HG03460 (cell line): ENCODE results near the gene STT3A.
"Not testable (repeated sequence)": the region's sequence is repeated elsewhere in the genome, so short reads cannot be mapped to it uniquely, and the experiment has no call there.

Experiments
- ATAC-seq: cut with Tn5 transposase; IDR thresholded peaks from one replicate; pipeline ENCODE4 v1.9.1; 2021; ENCODE audit not compliant: unreplicated experiment

The STT3A gene

DNA sequence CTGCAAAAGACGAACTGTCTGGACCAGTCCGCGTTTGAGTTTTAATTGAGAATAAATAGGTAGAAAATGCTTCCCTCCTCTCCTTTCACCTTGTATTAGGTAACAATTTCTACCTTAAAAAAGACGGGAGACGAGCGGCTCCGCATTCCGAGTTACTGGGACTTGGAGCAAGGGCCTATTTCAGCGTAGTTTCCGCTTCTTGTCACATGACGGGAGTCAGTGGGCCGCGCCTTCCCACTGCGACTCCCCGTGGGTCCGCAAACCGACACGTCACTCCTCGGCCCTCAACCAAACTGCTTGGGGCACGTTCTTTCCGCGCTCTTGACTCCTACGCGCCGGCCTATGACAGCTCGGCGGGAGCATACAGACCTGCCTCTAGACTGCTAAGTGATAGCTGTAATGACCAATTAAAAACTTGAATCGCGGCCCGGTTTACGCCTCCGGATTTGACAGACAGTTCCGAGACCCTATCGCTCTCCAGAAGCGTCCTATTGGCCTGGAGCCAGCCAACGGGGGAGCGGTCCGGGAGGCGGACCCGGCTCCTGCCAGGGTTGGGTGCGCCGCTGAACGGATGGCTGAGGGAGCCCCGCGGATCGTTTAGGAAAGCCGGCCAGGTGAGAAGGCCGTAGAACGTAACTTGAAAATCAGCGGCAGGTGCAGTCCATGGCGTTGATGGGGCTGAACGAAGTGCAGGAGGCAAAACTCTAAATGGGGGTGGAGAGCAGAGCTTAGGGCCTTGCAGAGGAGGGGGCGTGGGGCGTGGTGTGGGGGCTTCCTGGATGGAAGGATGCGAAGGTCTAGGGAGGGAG is at the start of gene STT3A:
STT3A (plus strand) TSS at position 548 of the 809 bp plus-strand sequence. CDS start 3,064 bp downstream, outside the sequence.
- ATAC-seq: peak; percentile 97

DNA sequence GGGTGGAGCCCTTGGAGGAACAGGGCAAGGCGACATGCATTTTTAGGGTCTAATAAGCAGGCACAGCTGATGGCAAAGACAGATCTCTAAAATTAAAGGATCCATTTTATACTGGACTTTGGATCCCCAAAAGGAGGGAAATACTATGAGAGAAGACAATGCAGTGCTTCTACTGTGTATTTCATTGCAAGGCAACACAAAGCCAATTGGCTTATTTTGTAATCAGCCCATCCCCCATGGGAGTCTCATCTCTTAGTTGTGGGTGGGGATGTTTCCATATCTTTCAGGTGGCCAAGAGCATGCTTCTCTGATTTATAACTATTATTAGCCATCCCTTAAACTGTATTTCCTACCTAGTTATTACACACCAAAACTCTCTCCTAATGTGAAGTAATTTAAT is 41.9 kb upstream of the STT3A start:
- no peak for ATAC-seq

DNA sequence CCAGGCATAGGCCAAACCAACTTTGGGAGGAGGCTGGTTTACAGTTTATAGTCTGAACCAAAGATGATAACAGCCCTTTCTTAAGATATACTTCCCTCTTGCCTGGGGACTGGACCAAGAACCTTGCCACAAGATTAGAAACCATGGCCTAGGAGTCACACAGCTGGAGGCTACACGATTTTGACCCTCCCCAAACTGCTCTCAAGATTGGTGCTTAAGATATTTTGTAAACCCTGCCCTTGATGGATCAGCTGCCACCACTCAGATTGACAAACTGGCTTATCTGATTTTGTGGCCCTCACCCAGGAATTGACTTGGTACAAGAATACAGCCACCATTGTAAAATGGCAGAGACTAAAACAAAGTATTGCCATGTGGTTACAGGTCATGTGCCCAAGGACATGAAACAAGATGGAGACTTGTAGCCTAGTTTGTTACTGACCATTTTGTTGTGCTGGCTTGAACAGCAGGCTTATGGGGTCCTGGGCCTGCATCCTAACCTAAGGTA is 40.8 kb upstream of the STT3A start:
- ATAC-seq: no peak

DNA sequence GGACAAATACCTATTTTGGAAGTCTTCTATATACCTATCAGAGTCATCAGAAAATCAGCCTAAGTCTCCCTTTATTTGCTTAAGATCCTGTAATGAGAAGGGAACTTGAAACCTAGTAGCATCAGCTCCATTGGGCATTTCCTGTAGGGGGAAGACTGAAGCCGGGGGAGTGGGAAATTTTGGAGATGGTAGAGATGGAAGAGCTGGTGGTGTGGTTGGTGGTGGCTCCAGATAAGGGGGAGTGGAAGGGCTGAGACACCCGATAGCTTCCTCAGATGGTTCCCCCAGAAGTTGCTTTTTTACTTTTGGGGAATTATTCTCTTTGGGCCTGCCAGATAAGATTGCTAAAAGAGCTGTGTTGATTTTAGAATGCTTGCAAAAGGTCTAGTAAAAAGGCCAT is 39.7 kb upstream of the STT3A start:
- no peak for ATAC-seq

DNA sequence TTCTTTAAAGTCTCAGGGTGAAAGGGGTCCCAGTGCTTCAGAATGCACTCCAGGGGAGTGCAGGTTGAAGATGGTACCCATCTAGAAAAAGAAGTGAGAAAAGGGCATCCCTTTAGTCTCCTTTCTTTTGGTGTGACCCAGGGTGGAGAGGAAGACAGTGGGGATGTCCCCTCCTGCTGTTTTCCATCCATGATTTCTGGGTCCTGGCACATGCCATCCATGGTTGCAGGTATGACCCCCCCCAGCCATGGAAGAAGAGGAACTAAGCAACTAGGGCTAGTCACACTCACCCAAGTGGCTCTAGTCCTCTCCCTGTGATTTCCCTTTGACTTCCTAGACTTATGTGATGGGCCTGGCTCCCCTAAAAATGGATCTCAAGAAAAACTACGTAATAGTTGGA is 39.3 kb upstream of the STT3A start:
- ATAC-seq: no peak

DNA sequence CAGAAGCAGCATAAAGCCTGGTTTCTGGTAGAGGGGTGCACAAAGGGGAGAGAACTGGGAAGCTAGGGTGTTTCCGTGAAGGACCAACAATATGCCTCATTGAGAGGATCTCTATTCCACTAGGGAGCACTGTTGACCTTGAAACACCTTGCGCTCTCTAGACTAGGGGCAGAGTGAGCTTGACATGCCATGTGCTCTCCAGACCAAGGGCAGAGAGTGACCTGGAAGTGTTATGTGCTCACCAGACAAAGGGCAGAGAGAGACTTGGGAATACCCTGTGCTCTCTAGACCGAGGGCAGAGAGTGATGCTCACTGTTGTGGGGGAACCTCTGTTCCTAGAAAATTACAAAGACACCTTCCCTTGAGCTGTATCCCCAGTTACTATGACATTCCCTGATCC is 38.6 kb upstream of the STT3A start:
- ATAC-seq: no peak

DNA sequence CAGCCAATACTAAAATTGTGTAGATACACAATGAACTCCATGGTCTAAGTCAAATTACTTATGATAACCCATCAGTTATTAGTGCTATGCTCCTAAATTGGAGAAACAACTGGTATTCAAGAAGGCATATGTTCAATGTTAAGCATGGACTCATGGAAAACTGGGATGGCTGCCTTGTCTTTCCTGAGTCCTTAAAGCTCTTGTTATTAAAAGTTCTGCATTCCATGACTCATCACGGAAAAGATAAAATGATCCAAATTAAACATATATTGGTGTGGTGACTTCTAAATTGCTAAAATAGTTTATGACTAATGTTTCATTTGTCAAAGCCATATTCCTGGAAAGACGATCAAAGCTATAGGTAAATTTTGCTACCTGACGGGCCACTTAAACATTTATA is 32.8 kb upstream of the STT3A start:
- ATAC-seq: no peak

DNA sequence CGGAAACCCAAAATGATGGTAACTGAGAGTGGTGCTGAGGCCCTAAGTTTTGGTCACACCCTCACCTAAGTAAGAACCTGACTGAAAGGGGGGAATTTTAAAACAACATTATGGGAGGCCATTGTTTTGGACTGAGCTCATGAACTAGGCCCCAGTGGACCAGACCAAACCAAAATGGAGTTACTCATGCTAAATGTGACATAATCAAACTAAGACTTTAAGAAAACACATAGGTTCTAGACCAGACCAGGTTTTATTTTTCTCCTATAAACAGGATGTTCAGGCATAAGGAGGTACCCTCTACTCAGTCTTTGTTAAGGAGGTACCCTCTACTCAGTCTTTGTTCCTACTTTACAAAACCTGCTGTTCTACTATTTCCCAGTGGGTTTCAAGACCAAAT is 30.7 kb upstream of the STT3A start:
- ATAC-seq: no peak

DNA sequence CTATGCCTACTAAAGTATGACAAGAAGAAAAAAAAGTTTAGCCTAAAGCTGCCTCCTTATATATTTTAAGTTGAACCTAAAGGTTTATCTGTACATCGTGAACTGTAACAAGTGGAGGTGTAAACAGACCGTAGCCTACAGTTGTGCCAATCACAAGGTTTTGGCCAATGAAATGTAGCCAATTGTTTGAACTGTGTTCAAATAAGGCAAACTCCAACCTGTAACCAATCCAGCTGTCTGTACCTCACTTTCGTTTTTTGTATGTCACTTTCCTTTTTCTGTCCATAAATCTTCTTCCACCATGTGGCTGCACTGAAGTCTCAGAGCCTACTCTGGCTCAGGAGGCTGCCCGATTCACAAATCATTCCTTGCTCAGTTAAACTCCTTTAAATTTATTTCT is 30.2 kb upstream of the STT3A start:
- ATAC-seq: no peak

DNA sequence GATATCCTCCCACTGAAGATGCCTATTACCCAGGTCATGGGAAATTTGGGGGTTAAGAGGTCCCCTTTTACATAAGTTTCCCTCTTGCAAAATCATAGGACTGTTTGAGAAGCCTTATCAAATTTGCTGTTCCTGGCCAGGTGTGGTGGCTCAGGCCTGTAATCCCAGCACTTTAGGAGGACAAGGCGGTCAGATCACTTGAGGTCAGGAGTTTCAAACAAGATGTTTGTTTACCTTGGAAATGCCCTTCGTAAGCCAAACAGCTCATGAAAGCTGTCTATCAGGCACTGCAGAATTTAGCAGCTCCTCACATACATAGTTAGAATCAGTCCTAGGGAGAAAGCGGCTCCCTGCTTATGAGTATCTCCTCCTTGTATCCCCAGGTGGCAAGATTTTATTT is 28.3 kb upstream of the STT3A start:
- ATAC-seq: no peak

DNA sequence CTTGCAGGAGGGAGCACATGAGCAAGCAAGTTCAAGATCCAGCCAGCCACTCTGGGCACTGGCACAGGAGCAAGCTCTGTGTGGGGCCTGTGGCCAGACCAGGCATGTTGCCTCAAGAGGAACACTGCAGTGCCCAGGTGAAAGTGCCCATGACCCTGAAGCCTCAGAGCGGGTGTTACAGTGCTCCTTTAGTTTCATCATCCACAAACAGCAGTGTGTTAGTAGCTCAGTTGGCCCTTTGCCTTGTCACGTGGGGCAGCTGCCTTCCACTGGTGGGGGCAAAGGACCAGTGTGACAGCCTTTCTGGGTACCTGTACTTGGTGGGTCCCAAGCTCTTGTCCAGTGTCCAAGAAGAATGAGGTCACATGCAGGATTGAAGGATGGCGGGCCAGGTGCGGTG is 26.4 kb upstream of the STT3A start:
- ATAC-seq: no peak

DNA sequence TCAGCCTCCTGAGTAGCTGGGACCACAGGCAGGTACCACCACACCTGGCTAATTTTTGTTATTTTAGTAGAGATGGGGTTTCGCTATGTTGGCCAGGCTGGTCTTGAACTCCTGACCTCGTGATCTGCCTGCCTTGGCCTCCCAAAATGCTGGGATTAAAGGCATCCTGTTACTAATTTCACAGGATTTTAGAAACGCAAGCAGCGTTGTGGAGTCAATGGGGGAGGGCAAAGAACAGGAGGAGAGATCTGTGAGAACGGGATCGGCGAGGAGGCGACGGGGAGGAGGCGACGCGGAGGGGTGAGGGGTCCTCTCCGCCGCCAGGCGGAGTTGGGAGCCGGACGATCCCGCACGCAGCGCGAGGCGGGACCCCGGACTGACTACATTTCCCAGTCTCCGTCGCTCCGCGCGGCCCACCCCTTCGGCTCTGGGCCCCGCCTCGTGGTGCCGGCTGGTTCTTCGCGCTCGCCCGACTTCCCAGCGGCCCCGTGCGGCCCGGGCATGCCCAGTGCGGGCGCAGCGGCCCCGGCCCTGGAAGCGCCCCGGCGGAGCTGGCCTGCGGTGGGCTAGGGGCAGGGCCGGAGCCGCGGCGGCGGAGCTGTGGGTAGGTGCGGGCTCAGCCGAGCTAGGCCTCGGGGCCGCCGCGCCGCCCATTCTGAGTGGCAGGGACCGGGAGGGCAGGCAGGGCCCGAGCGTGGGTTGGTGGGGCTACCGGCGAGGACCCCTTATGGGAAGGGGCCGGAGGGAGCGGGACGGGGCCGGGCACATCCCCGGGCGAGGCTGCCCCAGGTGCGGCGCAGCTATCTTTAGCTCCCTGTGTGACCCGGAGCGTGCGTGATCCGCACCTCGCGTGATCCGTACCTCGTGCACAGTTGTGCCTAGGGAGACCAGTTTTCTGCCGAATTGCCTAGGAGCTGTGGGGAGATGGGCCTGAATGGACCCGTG is 23.4 kb upstream of the STT3A start, which contains the start of gene EI24:
EI24 (plus strand) TSS at position 508 of the 945 bp plus-strand sequence. CDS start 3,051 bp downstream, outside the sequence.
- ATAC-seq: peak; percentile 98

DNA sequence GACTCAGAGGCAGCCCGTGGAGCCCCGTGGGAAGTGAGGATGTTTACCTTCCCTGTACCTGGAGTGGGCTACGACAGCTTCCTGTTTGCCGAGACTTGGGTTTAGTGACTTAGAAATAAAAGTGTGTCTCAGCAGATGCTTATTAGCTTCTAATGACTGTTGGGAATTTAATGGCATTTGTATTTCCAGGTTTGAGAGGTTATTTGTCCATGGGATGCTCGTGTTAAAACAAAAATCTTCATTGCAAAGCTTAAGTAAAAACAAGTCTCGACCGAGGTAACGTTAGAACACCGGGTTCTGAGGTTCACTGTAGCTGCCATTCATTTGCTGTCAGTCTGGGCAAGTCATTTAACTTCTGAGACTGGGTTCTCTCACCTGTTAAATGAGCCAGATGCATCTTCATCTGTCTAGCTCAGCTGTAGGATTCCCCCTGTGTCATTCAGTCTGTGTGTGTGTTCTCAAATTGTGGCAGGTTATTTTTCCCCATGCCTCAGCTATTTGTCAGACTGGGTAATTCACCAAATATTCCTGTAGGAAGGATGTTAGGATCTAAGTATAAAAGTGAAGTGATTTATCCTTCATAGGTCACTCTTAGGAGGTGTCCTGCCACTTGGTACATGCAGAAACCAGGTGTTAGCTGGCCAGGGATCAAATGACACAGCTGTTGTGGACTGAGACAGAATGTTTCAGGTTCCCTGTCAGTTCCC is 22.6 kb upstream of the STT3A start:
- no peak for ATAC-seq

DNA sequence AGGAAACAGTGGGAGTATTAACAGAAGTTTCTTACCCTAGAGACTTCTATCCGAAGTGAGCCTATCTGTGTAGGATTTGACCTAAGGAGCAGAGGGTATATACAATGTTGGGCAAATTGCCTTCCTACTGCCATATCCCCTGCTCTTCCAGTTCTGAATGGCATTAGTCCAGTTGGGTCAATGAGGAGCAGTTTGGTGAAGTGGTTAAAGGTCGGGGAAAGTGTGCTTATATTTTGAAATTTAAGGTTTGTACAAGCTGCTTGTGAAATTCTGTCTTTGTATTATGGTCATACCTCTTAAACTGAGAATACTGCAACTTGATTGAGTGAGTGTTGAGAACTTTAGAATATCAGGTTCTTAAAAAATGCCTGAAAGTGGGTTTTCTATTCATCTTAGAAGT is 21.7 kb upstream of the STT3A start:
- no peak for ATAC-seq

DNA sequence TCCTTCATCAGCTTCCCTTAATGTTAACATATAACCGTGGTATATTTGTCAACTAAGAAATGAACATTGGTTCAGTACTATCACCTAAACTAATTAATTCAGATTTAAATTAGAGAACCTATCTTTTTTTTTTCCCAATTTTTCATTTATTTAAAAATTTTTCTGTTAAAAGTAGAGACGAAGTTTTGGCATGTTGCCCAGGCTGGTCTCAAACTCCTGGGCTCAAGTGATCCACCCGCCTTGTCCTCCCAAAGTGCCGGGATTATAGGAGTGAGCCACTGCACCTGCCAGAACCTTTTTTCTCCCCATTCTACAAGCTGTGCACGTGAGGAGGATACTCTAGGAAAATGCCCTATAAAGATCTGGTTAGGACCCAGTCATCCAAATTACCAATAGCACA is 19.7 kb upstream of the STT3A start:
- ATAC-seq: no peak

DNA sequence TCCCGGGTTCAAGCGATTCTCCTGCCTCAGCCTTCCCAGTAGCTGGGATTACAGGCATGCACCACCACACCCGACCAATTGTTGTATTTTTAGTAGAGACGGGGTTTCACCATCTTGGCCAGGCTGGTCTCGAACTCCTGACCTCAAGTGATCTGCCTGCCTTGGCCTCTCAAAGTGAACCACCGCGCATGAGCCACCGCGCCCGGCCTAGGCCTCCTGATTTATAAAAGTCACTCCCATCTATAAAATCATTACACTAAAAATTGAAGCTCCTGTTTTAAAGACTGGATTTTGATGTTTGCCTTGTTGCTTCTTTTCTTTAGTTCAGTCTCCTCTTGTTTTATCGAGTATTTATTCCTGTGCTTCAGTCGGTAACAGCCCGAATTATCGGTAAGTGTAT is 15.5 kb upstream of the STT3A start:
- not testable (repeated sequence) for ATAC-seq

DNA sequence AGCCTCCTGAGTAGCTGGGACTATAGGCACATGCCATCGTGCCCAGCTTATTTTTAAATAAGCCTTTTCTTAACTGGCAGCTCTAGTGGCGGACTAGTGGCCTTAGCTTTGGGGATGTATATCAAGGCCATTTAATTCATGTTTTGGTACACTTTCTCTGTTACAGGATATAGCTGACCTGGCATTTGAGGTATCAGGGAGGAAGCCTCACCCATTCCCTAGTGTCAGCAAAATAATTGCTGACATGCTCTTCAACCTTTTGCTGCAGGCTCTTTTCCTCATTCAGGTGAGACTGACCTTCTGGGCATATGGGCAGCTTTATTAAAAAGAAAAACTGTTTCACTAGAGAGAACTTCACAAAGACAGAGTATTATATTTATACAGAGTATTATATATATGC is 13.9 kb upstream of the STT3A start:
- no peak for ATAC-seq

DNA sequence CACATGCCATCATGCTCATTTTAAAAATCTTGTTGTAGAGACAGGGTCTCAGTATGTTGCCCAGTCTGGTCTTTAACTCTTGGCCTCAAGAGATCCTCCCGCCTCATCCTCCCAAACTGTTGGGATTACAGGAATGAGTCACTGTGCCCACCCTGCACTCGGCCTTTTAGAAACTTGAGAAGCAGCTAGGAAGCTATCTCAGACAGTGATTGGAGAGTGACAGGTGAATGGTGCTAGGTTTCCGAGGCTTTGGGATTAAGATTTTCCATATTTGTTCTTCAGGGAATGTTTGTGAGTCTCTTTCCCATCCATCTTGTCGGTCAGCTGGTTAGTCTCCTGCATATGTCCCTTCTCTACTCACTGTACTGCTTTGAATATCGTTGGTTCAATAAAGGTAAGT is 12.8 kb upstream of the STT3A start:
- no peak for ATAC-seq

DNA sequence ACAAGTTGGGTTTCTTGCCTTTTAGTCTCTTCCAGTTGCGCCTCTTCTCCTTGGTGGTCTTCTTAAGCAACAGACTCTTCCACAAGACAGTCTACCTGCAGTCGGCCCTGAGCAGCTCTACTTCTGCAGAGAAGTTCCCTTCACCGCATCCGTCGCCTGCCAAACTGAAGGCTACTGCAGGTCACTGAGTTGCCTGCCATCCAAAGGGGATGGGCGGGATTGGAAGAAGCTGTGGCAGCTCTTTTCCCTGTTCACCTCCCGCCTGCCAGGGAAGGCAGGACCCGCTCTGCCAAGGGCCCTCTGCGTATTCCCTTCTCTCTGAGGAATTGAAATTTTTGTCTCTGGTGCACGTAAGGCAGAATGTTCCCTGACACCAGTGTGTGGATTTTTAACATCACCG is 9.2 kb upstream of the STT3A start:
- ATAC-seq: no peak

DNA sequence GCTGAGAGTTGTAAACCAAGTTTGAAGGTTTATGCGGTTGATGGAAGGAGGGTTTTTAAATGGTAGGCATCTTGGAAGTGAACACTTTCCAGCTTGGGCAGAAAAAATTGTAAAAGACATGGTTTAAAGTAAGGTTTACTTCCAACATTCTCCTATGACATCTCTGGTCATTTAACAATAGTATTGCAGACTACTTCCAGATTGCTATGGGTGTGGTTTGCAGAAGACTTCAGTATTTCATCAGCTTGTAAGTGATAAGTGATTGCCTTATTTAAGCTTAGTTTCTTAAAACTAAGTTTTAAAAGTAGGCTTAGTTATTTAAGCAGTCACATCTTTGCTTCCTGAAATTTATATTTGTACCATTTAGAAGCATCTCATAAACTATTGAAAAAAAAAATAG is 7.2 kb upstream of the STT3A start:
- no peak for ATAC-seq

DNA sequence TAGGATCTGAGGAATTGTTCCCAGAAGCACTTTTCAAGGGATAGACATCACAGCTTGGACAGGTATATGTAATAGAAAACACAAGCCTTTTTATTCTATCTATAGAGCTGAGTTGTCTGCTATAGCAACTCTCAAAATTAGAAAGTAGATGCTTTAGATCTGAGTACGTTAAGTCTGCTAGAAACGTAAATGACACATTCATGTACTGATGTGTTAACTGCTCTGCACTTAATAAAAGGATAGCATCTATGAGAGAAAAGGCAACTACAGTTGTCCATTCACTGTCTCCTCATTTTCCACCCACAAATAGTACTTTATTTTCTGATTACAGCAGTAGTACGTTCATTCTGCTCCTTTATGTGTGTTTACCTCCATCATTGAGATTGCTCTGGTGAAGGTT is 6.0 kb upstream of the STT3A start:
- no peak for ATAC-seq
